HCT116 (cell line): ENCODE results near the gene PPM1M.

ENCODE experiments used
- CEBPB ChIP-seq: IDR thresholded peaks from 2 replicates; pipeline ENCODE4 v1.6.1; 2012; ENCODE audit warnings: low read depth
- TCF7L2 ChIP-seq: IDR thresholded peaks from 2 replicates; pipeline ENCODE4 v1.7.0; 2011; ENCODE audit warnings: borderline replicate concordance, inconsistent platforms; ENCODE audit not compliant: insufficient read depth, insufficient read length; ENCODE audit errors: extremely low read depth

DNA sequence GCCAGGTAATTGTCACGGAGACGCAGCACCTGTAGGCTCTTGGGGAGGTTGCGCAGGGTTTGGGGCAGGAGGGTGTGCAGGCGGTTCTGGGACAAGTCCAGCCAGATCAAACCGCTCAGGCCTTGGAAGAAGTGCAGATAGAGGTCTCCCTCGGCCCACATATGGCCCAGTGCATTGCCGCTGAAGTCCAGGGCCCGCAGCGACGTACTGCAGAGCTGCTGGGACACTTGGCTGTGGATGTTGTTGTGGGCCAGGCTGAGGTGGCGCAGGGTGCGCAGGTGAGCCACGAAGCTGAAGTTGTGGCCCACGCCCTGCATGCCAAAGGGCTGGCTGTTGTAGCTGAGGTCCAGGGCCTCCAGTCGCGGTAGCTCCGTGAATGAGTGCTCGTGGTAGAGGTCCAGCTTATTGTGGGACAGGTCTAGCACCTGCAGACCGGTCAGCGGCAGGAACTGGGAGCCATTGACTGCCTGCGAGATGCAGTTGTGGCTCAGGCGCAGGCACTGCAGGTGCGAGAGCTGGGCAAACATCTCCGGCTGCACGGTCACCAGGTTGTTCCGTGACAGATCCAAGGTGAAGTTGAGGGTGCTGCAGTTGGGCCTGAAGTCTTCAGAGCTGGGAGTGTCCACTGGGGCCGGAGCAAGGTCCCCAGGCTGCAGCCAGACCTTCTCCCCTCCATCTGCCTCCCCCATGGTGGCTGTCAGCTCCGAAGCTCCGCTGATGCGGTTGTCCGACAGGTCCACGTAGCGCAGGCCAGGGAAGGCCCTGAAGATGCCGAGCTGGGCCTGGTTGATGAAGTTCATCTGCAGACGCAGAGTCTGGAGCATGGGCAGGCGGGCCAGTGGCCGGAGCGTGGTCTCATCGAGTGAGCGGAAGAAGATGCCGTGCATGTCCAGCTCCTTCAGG is 23.0 kb upstream of the PPM1M start:
- no peak for TF ChIP-seq CEBPB
- no peak for TF ChIP-seq TCF7L2
